ENCODE data around the gene DMC1. TPM values are rescaled to one million over a fixed set of nuclear protein-coding genes. Genes with fewer than 3 reads are reported as not detected.

DMC1 gene
- total RNA-seq, 4 donors from 2014 or later = 0.18 TPM; not detected in 3

GRCh38 chr22:38570779-38571364 is 889 bp upstream of the DMC1 start:
- in situ Hi-C loops (cut with MboI; ENCODE audit: low sequenced_read_pairs in 4 of 4) (loop anchor here in 1 of 4 donors (25.0 kb wide), 1 partner anchor 509 kb away; the partner anchor contains the start of gene PICK1), intact Hi-C loops (cut with DNase I; ENCODE audit: low total_unique reads) (loop anchor here (1.0 to 5.0 kb wide), 4 partner anchors 66 to 174 kb away; partner anchors contain the start of genes CBY1 and FAM227A)
- H3K9me3 ChIP-seq = no peaks in the 10 kb centered on the region
- H3K27me3 ChIP-seq = no peaks in the 10 kb centered on the region
- H3K4me1 ChIP-seq = peaks cover 10 to 15% of the 10 kb centered on the region in 2 donors
- ATAC-seq = peak; percentile 37 to 38
- peak overlapping the region; percentile 79 to 81 (median 80) for H3K27ac ChIP-seq
- H3K4me3 ChIP-seq = peak overlapping the region; percentile 68 to 79 (median 69)
- peak in 1 of 2 donors; percentile 33 for DNase-seq
- TF ChIP-seq CTCF (IDR thresholded peaks at IDR 0.05 in 4 of 5, conservative IDR thresholded peaks at IDR 0.05 in 1 of 5) (no peak), POLR2A (IDR thresholded peaks at IDR 0.05) (no peak)
- no peaks in the 10 kb centered on the region for H3K36me3 ChIP-seq

- ATAC-seq (peak in 1 of 2 donors; percentile 3), DNase-seq (no peak)
- Histone ChIP-seq H3K4me3 (peak overlapping the region; percentile 68 to 79 (median 69)), H3K27ac (peak overlapping the region; percentile 79 to 81 (median 80)), H3K9me3 (no peaks in the 10 kb centered on the region), H3K27me3 (no peaks in the 10 kb centered on the region), H3K4me1 (peaks cover 10 to 15% of the 10 kb centered on the region in 2 donors), H3K36me3 (no peaks in the 10 kb centered on the region)
- in situ Hi-C loops (cut with MboI; ENCODE audit: low sequenced_read_pairs in 4 of 4) (loop anchor here in 1 of 4 donors (25.0 kb wide), 1 partner anchor 507 kb away; the partner anchor contains the start of gene PICK1), intact Hi-C loops (cut with DNase I; ENCODE audit: low total_unique reads) (no loop called here)
- TF ChIP-seq POLR2A (IDR thresholded peaks at IDR 0.05) = no peak
- no peak for TF ChIP-seq CTCF (IDR thresholded peaks at IDR 0.05 in 4 of 5, conservative IDR thresholded peaks at IDR 0.05 in 1 of 5)
These were observed 607 bp downstream of the DMC1 start for GRCh38 chr22:38569181-38569971.

- Histone ChIP-seq H3K36me3 (no peaks in the 10 kb centered on the region), H3K4me1 (peaks cover 10 to 15% of the 10 kb centered on the region in 2 donors), H3K4me3 (no peak overlapping the region), H3K27ac (peak overlapping the region in 1 of 4 donors; percentile 33), H3K9me3 (no peaks in the 10 kb centered on the region), H3K27me3 (no peaks in the 10 kb centered on the region)
- DNase-seq (no peak), ATAC-seq (no peak)
- intact Hi-C loops (cut with DNase I; ENCODE audit: low total_unique reads) = no loop called here
- TF ChIP-seq CTCF (IDR thresholded peaks at IDR 0.05 in 4 of 5, conservative IDR thresholded peaks at IDR 0.05 in 1 of 5) (no peak), POLR2A (IDR thresholded peaks at IDR 0.05) (no peak)
- in situ Hi-C loops (cut with MboI; ENCODE audit: low sequenced_read_pairs in 4 of 4) = loop anchor here in 1 of 4 donors (25.0 kb wide), 1 partner anchor 505 kb away; the partner anchor contains the start of gene PICK1
These were observed 2.3 kb downstream of the DMC1 start for GRCh38 chr22:38567531-38568285.

- no peaks in the 10 kb centered on the region for H3K9me3 ChIP-seq
- intact Hi-C loops (cut with DNase I; ENCODE audit: low total_unique reads) (no loop called here), in situ Hi-C loops (cut with MboI; ENCODE audit: low sequenced_read_pairs in 4 of 4) (loop anchor here in 1 of 4 donors (25.0 kb wide), 1 partner anchor 505 kb away; the partner anchor contains the start of gene PICK1)
- DNase-seq (no peak), ATAC-seq (no peak)
- H3K4me3 ChIP-seq = no peak overlapping the region
- no peak overlapping the region for H3K27ac ChIP-seq
- no peaks in the 10 kb centered on the region for H3K36me3 ChIP-seq
- no peaks in the 10 kb centered on the region for H3K27me3 ChIP-seq
- H3K4me1 ChIP-seq = peaks cover 10 to 15% of the 10 kb centered on the region in 2 donors
- no peak for TF ChIP-seq POLR2A (IDR thresholded peaks at IDR 0.05)
- TF ChIP-seq CTCF (IDR thresholded peaks at IDR 0.05 in 4 of 5, conservative IDR thresholded peaks at IDR 0.05 in 1 of 5) = no peak
These were observed 3.1 kb downstream of the DMC1 start for GRCh38 chr22:38566726-38567504.

Data from gastrocnemius medialis (tissue), 4 donors.